SJSA1 (cell line): ENCODE data around the gene IYD. TPM values are rescaled to one million over a fixed set of nuclear protein-coding genes. Genes with fewer than 3 reads are reported as not detected.
A peak's percentile ranks its signal among the peaks of the same experiment; 100 is the strongest.

Experiments used
- DNase-seq, 2 experiments: peaks; one replicate each; pipeline ENCODE4 v3.0.0-alpha.2; 2015 to 2020; ENCODE audit warnings: low spot score in 2 of 2, low read depth in 1 of 2
- H3K27ac ChIP-seq: fragments of 250-450 bp; sonication (Bioruptor Pico); 2 replicates; pipeline ENCODE4 v1.5.1; 2020; ENCODE audit warnings: mild to moderate bottlenecking, moderate library complexity
- H3K27me3 ChIP-seq: fragments of 250-450 bp; sonication (Bioruptor Pico); replicated peaks from 2 replicates; pipeline ENCODE4 v1.5.1; 2020; ENCODE audit warnings: mild to moderate bottlenecking, moderate library complexity
- H3K36me3 ChIP-seq: fragments of 250-450 bp; sonication (Bioruptor Pico); 2 replicates; pipeline ENCODE4 v1.5.1; 2020; ENCODE audit warnings: mild to moderate bottlenecking
- H3K4me1 ChIP-seq: fragments of 250-450 bp; sonication (Bioruptor Pico); replicated peaks from 2 replicates; pipeline ENCODE4 v1.6.1; 2021; ENCODE audit warnings: mild to moderate bottlenecking
- H3K4me3 ChIP-seq: fragments of 250-450 bp; sonication (Bioruptor Pico); 2 replicates; pipeline ENCODE4 v1.5.1; 2020; ENCODE audit warnings: mild to moderate bottlenecking
- H3K9me3 ChIP-seq: fragments of 250-450 bp; sonication (Bioruptor Pico); replicated peaks from 2 replicates; pipeline ENCODE4 v1.5.1; 2020; ENCODE audit warnings: mild to moderate bottlenecking
- total RNA-seq: library from RNA; depleted of rRNA; stranded (reverse); fragments of >200 nt; shearing (Covaris generic); gene quantifications from 2 replicates; pipeline ENCODE4 v1.2.3, GENCODE V29; 2014

IYD gene
- total RNA-seq, 1 experiment from 2014 or later: not detected

DNA sequence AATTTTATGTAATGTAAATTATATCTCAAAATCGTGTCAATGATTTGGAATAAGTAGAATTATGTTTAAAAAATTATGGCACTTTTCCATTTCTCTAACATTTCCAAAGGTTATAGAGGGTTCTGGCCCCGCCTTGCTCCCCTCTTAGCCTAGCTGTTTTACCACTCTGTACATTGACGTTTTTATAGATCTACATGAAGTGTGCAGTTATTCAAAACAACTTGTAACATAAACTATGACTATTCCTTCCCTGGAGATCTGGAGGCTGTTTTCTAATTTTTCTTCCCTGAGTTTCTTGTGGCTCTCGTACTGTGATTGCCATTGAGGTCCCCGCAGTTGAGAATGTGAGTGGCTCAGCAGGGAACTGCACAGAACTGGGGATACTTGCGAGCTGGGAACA is 48.4 kb downstream of the IYD start:
- no peak overlapping the region for H3K27ac ChIP-seq
- H3K36me3 ChIP-seq: no peaks in the 10 kb centered on the region
- H3K4me3 ChIP-seq: no peak overlapping the region
- no peak for DNase-seq
- no peaks in the 10 kb centered on the region for H3K9me3 ChIP-seq
- no peaks in the 10 kb centered on the region for H3K27me3 ChIP-seq
- H3K4me1 ChIP-seq: peaks cover 15% of the 10 kb centered on the region

DNA sequence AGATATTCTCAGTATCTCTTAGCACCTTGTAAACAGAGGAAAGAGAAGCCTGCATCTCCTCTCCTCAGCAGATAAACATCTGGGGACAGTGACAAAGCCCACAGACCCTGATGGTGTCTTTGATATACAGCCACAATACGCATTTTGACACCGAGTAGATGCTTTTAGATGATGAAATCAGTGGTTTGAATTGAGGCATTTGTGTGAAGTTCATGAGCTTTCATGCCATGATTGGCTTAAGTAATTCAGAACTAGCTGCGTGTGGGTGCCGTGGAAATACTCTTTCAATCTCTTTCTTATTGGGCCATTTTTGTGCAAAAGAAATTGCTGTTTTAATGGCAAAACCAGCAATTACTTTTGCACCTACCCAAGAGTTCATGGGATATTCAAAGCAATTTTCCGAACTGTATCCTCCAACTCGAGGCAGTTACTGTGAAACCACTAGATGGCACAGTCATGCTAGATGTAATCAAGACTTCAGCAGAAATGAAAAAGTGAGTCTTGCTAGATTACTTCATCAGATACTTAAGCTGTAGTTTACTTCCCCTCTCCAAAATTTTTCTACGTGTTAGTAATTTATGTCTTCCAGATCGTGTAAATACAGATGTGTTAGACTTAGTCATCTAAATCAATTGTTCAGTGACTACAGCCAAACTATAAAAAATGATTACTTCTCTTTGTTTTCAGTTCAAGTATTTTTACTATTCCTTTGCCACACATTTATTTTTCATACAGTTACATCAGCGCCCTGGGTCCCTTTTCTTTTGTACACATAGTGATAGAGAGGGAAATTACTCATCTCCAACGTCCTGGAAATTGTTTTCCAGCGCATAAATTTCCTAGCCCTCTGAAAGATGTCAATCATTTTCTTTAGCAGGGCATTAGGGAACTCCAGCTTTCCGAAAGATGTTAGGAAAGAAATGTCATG is 49.4 kb downstream of the IYD start:
- DNase-seq: peak in 1 of 2 experiments; percentile 86
- H3K27me3 ChIP-seq: no peaks in the 10 kb centered on the region
- H3K9me3 ChIP-seq: no peaks in the 10 kb centered on the region
- H3K4me3 ChIP-seq: peak overlapping the region; percentile 7; the same call in 1 of the 2 replicates
- no peaks in the 10 kb centered on the region for H3K36me3 ChIP-seq
- peak overlapping the region; percentile 70 for H3K27ac ChIP-seq
- H3K4me1 ChIP-seq: peaks cover 10% of the 10 kb centered on the region

DNA sequence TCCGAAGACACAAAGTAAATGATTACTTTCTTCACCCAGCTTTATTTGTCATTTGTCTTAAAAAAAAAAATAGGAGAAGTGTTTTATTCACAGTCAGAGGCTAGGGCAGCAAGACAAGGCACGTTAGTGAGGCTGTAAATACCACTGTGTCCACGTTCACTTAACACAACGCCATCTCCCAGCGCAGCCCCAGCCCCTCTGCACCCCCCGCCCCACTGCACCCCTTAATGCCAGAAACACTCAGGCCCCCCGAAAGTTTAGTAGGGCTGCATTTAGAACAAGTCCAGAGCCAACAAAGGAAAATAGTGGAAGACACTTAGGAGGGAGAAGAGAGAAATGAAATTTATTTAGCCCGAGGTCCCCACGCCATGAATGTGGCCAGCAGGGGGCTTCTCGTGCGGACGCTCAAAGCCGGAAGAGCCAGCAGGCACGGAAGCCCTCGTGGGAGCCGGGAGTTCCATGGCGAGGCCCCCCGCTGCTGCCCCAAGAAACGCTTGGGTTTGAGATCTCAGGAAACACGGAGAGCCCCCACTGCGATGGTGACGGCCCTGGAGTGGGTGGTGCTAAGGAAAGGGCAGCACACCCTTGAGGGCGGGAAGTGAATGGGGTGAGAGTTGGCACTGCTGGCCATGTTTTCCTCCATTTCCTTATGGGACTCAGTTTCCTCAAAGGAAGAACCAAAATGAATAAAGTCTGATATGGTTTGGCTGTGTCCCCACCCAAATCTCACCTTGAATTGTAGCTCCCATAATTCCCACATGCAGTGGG is 50.2 kb downstream of the IYD start:
- Histone ChIP-seq H3K27ac (peak overlapping the region; percentile 70), H3K9me3 (no peaks in the 10 kb centered on the region), H3K4me1 (peaks cover 10% of the 10 kb centered on the region), H3K27me3 (no peaks in the 10 kb centered on the region), H3K4me3 (peak overlapping the region; percentile 12), H3K36me3 (no peaks in the 10 kb centered on the region)
- DNase-seq: peak; percentile 63 to 73

DNA sequence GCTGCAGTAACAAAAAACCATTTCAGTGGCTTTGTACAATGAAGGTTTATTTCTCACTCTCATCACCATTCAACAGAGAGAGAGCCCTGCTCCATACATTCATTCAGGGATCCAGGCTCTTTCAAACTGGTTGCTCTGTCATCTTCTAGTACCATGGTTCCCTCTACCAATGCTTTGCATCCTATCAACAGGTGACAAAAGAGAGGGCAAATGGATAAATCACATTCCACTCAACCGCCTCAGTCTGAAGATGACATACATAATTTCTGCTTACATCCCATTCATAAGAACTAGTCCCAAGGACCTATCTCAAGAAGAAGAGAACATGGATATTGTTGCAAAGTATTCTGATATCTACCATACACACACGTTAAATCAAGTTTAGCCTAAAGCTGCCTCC is 51.6 kb downstream of the IYD start:
- Histone ChIP-seq H3K27ac (no peak overlapping the region), H3K27me3 (no peaks in the 10 kb centered on the region), H3K4me1 (peaks cover 10% of the 10 kb centered on the region), H3K9me3 (no peaks in the 10 kb centered on the region), H3K4me3 (no peak overlapping the region), H3K36me3 (no peaks in the 10 kb centered on the region)
- no peak for DNase-seq

DNA sequence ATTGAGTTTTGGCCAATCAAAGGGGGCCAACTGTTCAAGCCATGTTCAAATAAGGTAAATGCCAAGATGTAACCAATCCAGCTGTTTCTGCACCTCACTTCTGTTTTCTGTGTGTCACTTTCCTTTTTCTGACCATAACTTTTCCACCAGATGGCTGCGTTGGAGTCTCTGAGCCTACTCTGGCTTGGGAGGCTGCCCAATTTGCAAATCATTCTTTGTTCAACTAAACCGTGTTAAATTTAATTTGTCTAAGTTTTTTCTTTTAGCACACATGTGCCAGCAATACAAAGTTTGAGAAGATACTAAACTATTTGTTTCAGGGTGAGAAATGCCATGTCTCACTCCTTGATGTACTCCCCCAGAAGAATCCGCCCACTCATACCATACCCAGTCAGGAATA is 52.1 kb downstream of the IYD start:
- Histone ChIP-seq H3K4me1 (peaks cover 10% of the 10 kb centered on the region), H3K27me3 (no peaks in the 10 kb centered on the region), H3K36me3 (no peaks in the 10 kb centered on the region), H3K4me3 (no peak overlapping the region), H3K27ac (no peak overlapping the region), H3K9me3 (no peaks in the 10 kb centered on the region)
- DNase-seq: no peak

DNA sequence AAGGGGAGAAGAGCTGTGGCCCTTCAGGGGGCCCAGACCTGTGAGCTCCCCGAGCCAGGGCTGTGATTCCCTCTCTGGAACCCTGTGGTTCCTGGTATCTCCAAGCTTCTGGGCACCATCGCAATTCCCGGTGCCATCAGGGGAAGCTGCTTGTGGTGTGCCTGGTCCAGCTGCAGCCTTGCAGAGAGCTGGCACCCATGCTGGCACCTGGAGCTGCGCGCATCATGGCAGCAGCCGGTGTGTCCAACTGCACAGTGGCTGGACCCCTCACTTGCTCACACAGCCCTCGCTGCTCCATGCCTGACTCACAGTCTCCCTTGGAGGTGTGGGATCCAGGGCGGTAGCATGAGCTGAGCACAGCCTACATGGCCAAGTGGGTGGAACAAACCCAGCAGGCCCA is 56.7 kb downstream of the IYD start:
- no peaks in the 10 kb centered on the region for H3K27me3 ChIP-seq
- no peak overlapping the region for H3K4me3 ChIP-seq
- no peak for DNase-seq
- H3K36me3 ChIP-seq: no peaks in the 10 kb centered on the region
- H3K27ac ChIP-seq: no peak overlapping the region
- H3K9me3 ChIP-seq: no peaks in the 10 kb centered on the region
- no peaks in the 10 kb centered on the region for H3K4me1 ChIP-seq

DNA sequence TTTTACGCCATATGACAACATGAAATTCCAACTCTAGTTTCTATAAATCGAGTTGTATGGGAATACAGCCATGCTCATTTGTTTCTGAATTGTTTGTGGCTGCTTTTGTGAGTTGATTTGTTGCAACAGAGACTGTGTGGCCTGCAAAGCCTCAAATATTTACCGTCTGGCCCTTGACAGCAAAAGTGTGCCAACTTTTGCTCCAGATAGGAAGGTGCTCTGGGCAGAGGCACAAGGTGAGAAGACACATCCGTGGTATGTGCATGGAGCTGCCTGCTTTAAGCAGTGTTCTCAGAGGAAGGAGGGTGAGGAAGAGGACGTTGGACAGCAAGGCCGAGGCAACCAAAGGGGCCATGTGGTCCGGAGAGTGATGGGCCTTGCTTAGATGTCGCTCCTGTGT is 57.4 kb downstream of the IYD start:
- Histone ChIP-seq H3K4me3 (no peak overlapping the region), H3K27ac (no peak overlapping the region), H3K36me3 (no peaks in the 10 kb centered on the region), H3K4me1 (no peaks in the 10 kb centered on the region), H3K9me3 (no peaks in the 10 kb centered on the region), H3K27me3 (no peaks in the 10 kb centered on the region)
- no peak for DNase-seq

DNA sequence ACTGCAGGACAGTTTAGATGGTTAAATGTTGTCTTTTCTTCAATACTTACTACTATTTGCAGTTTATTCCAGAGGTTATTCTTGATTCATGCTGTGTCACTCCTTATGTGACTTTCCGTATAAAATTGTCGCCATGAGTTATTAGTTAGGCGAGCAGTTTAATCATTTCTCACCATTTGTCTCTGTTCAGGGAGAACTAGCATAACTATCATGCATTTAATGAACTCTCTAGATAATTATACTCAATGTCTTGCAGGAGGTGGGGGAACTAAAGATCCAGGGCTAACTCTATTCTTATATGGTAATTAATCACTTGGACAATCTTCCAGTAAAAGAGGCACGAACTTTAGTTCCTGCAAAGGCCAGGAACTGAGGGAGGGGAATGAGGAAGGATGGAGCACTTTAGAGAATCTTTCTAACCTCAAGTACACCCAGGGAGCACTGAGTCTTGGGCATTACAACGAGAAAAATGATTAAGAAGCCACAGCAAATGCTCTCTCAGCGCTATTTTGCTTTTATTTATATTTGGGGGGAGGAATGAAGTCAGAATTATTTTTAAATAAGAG is 58.3 kb downstream of the IYD start:
- Histone ChIP-seq H3K9me3 (no peaks in the 10 kb centered on the region), H3K36me3 (no peaks in the 10 kb centered on the region), H3K27me3 (no peaks in the 10 kb centered on the region), H3K4me1 (no peaks in the 10 kb centered on the region), H3K4me3 (no peak overlapping the region), H3K27ac (no peak overlapping the region)
- DNase-seq: no peak

DNA sequence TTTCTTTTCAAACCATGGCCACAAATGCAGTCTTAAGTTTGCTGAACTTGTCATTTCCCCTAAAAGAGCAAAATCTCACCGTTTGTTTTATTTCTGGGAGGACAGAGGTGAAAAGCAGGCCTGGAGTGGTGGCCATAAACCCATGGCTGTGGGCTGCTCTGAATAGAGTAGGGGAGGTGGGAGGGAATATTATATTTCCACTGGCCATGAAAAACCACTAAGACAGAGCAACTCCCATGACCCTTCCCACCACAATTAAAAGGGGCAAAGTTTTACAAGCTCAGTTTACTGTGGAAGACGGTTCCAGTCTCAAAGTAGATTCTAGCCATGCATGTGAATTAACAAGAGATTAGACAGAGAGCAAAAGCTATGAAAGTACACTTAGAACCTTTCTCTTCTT is 59.0 kb downstream of the IYD start:
- Histone ChIP-seq H3K4me3 (no peak overlapping the region), H3K4me1 (no peaks in the 10 kb centered on the region), H3K27ac (no peak overlapping the region), H3K27me3 (no peaks in the 10 kb centered on the region), H3K9me3 (no peaks in the 10 kb centered on the region), H3K36me3 (no peaks in the 10 kb centered on the region)
- DNase-seq: no peak

DNA sequence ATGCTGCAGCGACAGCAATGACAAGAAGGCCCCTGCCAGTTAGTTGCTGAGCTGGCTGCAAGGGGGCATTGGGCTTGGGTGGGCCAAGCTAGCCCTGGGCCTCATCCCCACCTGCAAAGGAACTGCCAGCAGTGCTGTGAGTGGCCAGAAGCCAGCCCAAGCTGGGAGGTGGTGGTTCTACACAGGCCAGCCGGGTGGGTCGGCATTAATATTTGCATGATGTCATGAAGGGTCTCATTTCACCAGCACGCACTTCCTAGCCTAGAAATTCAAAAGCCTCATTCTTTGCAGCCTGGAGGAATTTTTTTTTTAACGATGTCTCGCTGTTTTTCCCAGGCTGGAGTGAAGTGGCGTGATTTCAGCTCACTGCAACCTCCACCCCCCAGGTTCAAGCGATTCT is 62.0 kb downstream of the IYD start:
- Histone ChIP-seq H3K36me3 (no peaks in the 10 kb centered on the region), H3K4me1 (no peaks in the 10 kb centered on the region), H3K27ac (no peak overlapping the region), H3K9me3 (no peaks in the 10 kb centered on the region), H3K27me3 (no peaks in the 10 kb centered on the region), H3K4me3 (no peak overlapping the region)
- no peak for DNase-seq

DNA sequence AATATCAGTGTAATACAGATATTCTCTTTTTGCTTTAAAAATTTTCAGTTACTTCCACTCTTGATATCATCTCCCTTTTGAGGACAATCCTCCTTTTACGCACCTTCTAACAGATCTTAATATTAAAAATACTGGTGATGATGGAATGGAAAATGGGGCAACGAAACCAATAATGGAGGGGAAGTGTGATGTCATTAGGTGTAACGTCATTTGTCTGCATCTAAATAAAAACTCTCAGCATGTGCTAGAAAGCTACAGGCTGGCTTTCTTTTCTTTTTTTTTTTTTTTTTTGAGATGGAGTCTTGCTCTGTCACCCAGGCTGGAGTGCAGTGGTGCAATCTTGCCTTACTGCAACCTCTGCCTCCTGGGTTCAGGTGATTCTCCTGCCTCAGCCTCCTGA is 66.5 kb downstream of the IYD start:
- Histone ChIP-seq H3K36me3 (no peaks in the 10 kb centered on the region), H3K4me3 (no peak overlapping the region), H3K9me3 (no peaks in the 10 kb centered on the region), H3K4me1 (no peaks in the 10 kb centered on the region), H3K27me3 (no peaks in the 10 kb centered on the region), H3K27ac (no peak overlapping the region)
- DNase-seq: no peak

DNA sequence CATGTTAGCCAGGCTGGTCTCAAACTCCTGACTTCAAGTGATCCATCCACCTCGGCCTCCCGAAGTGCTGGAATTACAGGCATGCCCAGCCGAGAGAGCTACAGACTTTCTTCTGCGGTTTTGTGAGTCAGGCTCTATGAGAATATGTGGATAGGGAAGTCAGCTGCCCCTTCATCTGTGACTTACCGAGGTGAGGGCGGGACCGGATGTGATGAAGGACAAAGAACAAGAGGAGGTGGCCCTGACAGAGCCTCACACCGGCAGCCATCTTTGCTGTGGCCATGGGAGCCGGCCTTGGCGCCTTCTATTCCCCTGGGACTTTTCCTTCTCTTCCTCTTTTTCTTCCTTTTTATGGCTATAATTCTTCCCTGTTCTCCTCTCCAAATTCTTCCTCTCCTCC is 67.0 kb downstream of the IYD start:
- Histone ChIP-seq H3K4me3 (no peak overlapping the region), H3K36me3 (no peaks in the 10 kb centered on the region), H3K9me3 (no peaks in the 10 kb centered on the region), H3K4me1 (no peaks in the 10 kb centered on the region), H3K27ac (no peak overlapping the region), H3K27me3 (no peaks in the 10 kb centered on the region)
- DNase-seq: no peak

DNA sequence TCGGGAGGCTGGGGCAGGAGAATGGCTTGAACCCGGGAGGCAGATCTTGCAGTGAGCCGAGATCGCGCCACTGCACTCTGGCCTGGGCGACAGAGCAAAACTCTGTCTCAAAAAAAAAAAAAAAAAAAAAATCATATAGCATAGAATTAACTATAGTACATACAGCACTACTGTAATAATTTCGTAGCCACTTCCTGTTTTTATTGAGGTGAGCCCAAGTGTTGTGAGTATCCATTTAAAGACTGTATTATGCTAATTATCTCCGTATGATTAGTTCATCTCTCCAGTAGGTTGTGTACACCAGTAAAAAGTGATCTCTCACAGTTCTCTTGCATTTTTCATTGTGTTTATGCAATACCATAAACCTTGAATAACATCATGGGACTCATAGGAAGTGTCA is 70.6 kb downstream of the IYD start:
- DNase-seq: no peak
- H3K9me3 ChIP-seq: no peaks in the 10 kb centered on the region
- H3K27ac ChIP-seq: no peak overlapping the region
- H3K4me1 ChIP-seq: no peaks in the 10 kb centered on the region
- H3K4me3 ChIP-seq: no peak overlapping the region
- no peaks in the 10 kb centered on the region for H3K36me3 ChIP-seq
- no peaks in the 10 kb centered on the region for H3K27me3 ChIP-seq

DNA sequence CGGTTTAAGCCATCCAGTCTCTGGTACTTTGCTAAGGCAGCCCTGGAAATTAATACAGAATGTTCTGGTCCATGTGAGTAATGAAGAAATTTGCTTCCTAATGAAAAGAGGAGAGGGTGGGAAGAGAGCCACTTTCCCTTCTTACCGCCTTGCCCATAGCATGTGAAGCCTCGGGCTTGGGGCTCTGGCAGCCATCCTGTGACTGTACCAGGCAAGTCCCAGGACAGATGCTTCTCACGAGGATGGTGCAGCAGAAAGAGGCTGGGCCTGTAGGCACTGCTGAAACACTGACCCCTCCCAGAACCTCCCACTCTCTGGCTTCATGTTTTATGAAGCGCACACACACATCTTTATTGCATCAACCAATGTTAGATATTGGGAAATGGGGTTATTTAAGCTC is 74.8 kb downstream of the IYD start:
- Histone ChIP-seq H3K4me1 (no peaks in the 10 kb centered on the region), H3K36me3 (no peaks in the 10 kb centered on the region), H3K27ac (no peak overlapping the region), H3K27me3 (no peaks in the 10 kb centered on the region), H3K4me3 (no peak overlapping the region), H3K9me3 (no peaks in the 10 kb centered on the region)
- DNase-seq: no peak
